OCI-LY3 (cell line): ENCODE data around the gene SP5.

Source experiments
- EZH2phosphoT487 ChIP-seq: fragments of 200-600 bp; shearing (Covaris generic); IDR thresholded peaks from 2 replicates; pipeline ENCODE4 v1.6.1; 2018; ENCODE audit warnings: antibody characterized with exemption, mixed run types, low read depth
- TF ChIP-seq, protein P1 (sequence below): fragments of 200-600, 300-600 bp; sonication (generic); IDR thresholded peaks from 2 replicates; pipeline ENCODE4 v1.5.1; 2014; ENCODE audit warnings: antibody characterized with exemption, low read length, low read depth

DNA sequence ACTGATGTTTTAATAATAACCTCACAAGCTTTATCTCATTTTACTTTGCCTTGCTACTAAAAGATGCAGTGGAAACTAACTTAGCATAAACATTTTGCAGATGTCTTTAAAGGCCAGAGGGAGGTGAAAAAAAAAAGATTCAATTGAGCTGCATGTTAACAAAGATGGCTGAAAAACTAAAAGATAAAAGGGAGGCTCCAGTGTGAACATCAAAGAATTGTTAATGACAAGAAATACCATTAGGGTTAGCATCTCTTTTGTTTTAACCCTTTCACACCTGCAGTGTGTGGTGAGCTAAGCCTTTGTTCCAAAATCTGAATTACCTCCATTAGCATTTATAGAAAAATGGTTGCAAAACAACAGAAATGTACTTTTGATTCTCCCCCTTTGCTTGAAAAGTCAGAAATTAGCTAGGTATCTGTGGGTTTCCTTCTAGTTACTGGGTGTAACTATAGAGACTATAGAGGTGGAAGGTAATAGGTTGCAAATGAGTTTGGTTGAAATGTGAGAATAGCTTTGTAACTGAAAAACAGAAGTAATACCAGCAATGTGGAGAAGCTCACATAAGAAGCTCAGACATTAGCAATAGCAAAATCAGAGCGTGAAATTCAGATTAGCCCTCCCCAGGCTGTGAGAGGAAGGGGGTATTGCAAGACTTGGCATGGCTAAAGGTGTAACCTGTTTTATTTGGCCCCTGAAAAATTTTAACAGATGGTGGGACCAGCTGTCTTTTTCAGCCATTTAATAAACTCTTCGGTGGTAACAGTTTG is 34.8 kb upstream of the SP5 start:
- TF ChIP-seq, protein P1, sequence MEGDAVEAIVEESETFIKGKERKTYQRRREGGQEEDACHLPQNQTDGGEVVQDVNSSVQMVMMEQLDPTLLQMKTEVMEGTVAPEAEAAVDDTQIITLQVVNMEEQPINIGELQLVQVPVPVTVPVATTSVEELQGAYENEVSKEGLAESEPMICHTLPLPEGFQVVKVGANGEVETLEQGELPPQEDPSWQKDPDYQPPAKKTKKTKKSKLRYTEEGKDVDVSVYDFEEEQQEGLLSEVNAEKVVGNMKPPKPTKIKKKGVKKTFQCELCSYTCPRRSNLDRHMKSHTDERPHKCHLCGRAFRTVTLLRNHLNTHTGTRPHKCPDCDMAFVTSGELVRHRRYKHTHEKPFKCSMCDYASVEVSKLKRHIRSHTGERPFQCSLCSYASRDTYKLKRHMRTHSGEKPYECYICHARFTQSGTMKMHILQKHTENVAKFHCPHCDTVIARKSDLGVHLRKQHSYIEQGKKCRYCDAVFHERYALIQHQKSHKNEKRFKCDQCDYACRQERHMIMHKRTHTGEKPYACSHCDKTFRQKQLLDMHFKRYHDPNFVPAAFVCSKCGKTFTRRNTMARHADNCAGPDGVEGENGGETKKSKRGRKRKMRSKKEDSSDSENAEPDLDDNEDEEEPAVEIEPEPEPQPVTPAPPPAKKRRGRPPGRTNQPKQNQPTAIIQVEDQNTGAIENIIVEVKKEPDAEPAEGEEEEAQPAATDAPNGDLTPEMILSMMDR, result no peak
- no peak for TF ChIP-seq EZH2phosphoT487
